Panc1 (cell line): ENCODE results near the gene FLYWCH2.

Experiments
- CTCF ChIP-seq: fragments of 450-650 bp; IDR thresholded peaks from 2 replicates; pipeline ENCODE4 v1.5.1; 2017; ENCODE audit warnings: mild to moderate bottlenecking
- POLR2AphosphoS5 ChIP-seq: IDR thresholded peaks from 2 replicates; pipeline ENCODE4 v1.6.1; 2012; ENCODE audit warnings: mild to moderate bottlenecking, low read depth, low read length, moderate library complexity
- REST ChIP-seq, 2 experiments: IDR thresholded peaks; 2 replicates each; pipeline ENCODE4 v1.6.1; 2011 to 2012; ENCODE audit warnings: low read depth in 2 of 2, control low read depth in 1 of 2, low read length in 1 of 2, mild to moderate bottlenecking in 1 of 2, moderate library complexity in 1 of 2; ENCODE audit not compliant: insufficient read depth in 1 of 2
- SIN3A ChIP-seq: IDR thresholded peaks from 2 replicates; pipeline ENCODE4 v1.6.1; 2012; ENCODE audit warnings: low read depth, mild to moderate bottlenecking, low read length, moderate library complexity, borderline replicate concordance; ENCODE audit not compliant: insufficient read depth

- TF ChIP-seq CTCF (no peak), POLR2AphosphoS5 (no peak), REST (IDR thresholded peaks at IDR 0.05; ENCODE audit: insufficient read depth in 1 of 2, low read depth in 2 of 2, low read length in 1 of 2) (no peak), SIN3A (no peak)
Observed at GRCh38 chr16:2856686-2857450, 26.1 kb upstream of the FLYWCH2 start.
